ENCODE data around the gene ABHD6.
"Not testable (repeated sequence)": the region's sequence is repeated elsewhere in the genome, so short reads cannot be mapped to it uniquely, and the experiment has no call there.

ABHD6 gene

DNA sequence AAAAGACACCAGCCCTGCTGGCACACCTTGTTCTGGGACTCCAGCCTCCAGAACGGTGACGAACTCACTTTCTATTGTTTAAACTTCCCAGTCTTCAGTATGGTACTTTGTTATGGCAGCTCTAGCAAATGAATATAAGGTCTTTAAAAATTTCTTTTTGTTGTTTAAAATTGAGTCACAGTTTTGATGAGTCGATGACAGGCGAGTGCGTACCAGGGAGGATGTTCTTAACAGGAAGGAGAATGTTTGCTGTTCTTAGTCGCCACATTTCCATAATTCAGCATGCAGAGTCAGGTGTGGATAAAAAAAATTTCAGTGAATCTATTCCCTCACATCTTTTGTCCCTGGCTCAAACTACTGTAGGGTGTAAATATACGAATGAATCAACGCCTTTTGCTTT, 39.2 kb upstream of the ABHD6 start:
- Histone ChIP-seq H3K4me3 (ENCODE audit: low read depth, low read length) (no peak overlapping the region), H3K36me3 (ENCODE audit: control insufficient read depth, insufficient read depth, low read length) (no peaks in the 10 kb centered on the region), H3K27ac (ENCODE audit: low read depth, low read length) (no peak overlapping the region), H3K27me3 (ENCODE audit: control insufficient read depth, insufficient read depth, low read length) (no peaks in the 10 kb centered on the region), H3K9me3 (ENCODE audit: control insufficient read depth, insufficient read depth, low read depth, low read length) (peaks cover 5% of the 10 kb centered on the region; the same call in 1 of the 2 replicates), H3K9ac (ENCODE audit: low read length) (no peak overlapping the region), H3K4me1 (ENCODE audit: control insufficient read depth, insufficient read depth, low read length) (no peaks in the 10 kb centered on the region)

GRCh38 chr3:58198804-58199203, 38.8 kb upstream of the ABHD6 start:
- H3K27me3 ChIP-seq (ENCODE audit: control insufficient read depth, insufficient read depth, low read length), result no peaks in the 10 kb centered on the region
- no peaks in the 10 kb centered on the region for H3K4me1 ChIP-seq (ENCODE audit: control insufficient read depth, insufficient read depth, low read length)
- H3K4me3 ChIP-seq (ENCODE audit: low read depth, low read length), result no peak overlapping the region
- H3K9ac ChIP-seq (ENCODE audit: low read length), result no peak overlapping the region
- peaks cover 5% of the 10 kb centered on the region; the same call in 1 of the 2 replicates for H3K9me3 ChIP-seq (ENCODE audit: control insufficient read depth, insufficient read depth, low read depth, low read length)
- H3K27ac ChIP-seq (ENCODE audit: low read depth, low read length), result no peak overlapping the region
- no peaks in the 10 kb centered on the region for H3K36me3 ChIP-seq (ENCODE audit: control insufficient read depth, insufficient read depth, low read length)

- Histone ChIP-seq H3K4me1 (ENCODE audit: control insufficient read depth, insufficient read depth, low read length) (no peaks in the 10 kb centered on the region), H3K9ac (ENCODE audit: low read length) (no peak overlapping the region), H3K36me3 (ENCODE audit: control insufficient read depth, insufficient read depth, low read length) (no peaks in the 10 kb centered on the region), H3K27me3 (ENCODE audit: control insufficient read depth, insufficient read depth, low read length) (no peaks in the 10 kb centered on the region), H3K9me3 (ENCODE audit: control insufficient read depth, insufficient read depth, low read depth, low read length) (peaks cover 5% of the 10 kb centered on the region; the same call in 1 of the 2 replicates), H3K4me3 (ENCODE audit: low read depth, low read length) (no peak overlapping the region), H3K27ac (ENCODE audit: low read depth, low read length) (no peak overlapping the region)
Measured at GRCh38 chr3:58200121-58200709, 37.4 kb upstream of the ABHD6 start.

- Histone ChIP-seq H3K4me1 (ENCODE audit: control insufficient read depth, insufficient read depth, low read length) (no peaks in the 10 kb centered on the region), H3K9ac (ENCODE audit: low read length) (no peak overlapping the region), H3K27ac (ENCODE audit: low read depth, low read length) (no peak overlapping the region), H3K36me3 (ENCODE audit: control insufficient read depth, insufficient read depth, low read length) (no peaks in the 10 kb centered on the region), H3K27me3 (ENCODE audit: control insufficient read depth, insufficient read depth, low read length) (no peaks in the 10 kb centered on the region), H3K4me3 (ENCODE audit: low read depth, low read length) (no peak overlapping the region), H3K9me3 (ENCODE audit: control insufficient read depth, insufficient read depth, low read depth, low read length) (peaks cover 5% of the 10 kb centered on the region; the same call in 1 of the 2 replicates)
Measured at GRCh38 chr3:58200846-58201355, 36.7 kb upstream of the ABHD6 start.

- H3K4me3 ChIP-seq (ENCODE audit: low read depth, low read length); H3K9ac ChIP-seq (ENCODE audit: low read length); H3K4me1 ChIP-seq (ENCODE audit: control insufficient read depth, insufficient read depth, low read length); H3K9me3 ChIP-seq (ENCODE audit: control insufficient read depth, insufficient read depth, low read depth, low read length); H3K27ac ChIP-seq (ENCODE audit: low read depth, low read length); H3K36me3 ChIP-seq (ENCODE audit: control insufficient read depth, insufficient read depth, low read length); H3K27me3 ChIP-seq (ENCODE audit: control insufficient read depth, insufficient read depth, low read length): not testable (repeated sequence)
Measured at GRCh38 chr3:58201451-58201850, 36.1 kb upstream of the ABHD6 start.

- no peak overlapping the region for H3K4me3 ChIP-seq (ENCODE audit: low read depth, low read length)
- no peaks in the 10 kb centered on the region for H3K4me1 ChIP-seq (ENCODE audit: control insufficient read depth, insufficient read depth, low read length)
- H3K27ac ChIP-seq (ENCODE audit: low read depth, low read length), result no peak overlapping the region
- no peak overlapping the region for H3K9ac ChIP-seq (ENCODE audit: low read length)
- H3K36me3 ChIP-seq (ENCODE audit: control insufficient read depth, insufficient read depth, low read length), result no peaks in the 10 kb centered on the region
- H3K9me3 ChIP-seq (ENCODE audit: control insufficient read depth, insufficient read depth, low read depth, low read length), result peaks cover 5% of the 10 kb centered on the region; the same call in 1 of the 2 replicates
- no peaks in the 10 kb centered on the region for H3K27me3 ChIP-seq (ENCODE audit: control insufficient read depth, insufficient read depth, low read length)
Measured at GRCh38 chr3:58202917-58203360, 34.7 kb upstream of the ABHD6 start.

DNA sequence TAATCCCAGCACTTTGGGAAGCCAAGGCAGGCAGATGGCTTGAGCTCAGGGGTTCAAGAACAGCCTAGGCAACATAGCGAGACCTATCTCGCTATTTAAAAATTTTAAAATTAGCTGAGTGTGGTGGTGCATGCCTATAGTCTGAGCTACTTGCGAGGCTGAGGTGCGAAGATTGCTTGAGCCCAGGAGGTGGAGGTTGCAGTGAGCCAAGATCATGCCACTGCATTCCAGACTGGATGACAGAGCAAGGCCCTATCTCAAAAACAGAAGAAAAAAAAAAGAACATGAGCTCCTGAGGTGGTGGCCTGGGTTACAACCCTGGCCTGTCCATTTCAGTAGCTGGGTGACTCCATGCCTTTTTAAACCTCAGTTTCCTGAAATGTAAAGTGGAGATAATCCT, 34.1 kb upstream of the ABHD6 start:
- H3K4me3 ChIP-seq (ENCODE audit: low read depth, low read length), result no peak overlapping the region
- H3K9me3 ChIP-seq (ENCODE audit: control insufficient read depth, insufficient read depth, low read depth, low read length), result peaks cover 5% of the 10 kb centered on the region; the same call in 1 of the 2 replicates
- H3K27ac ChIP-seq (ENCODE audit: low read depth, low read length), result no peak overlapping the region
- H3K27me3 ChIP-seq (ENCODE audit: control insufficient read depth, insufficient read depth, low read length), result no peaks in the 10 kb centered on the region
- H3K36me3 ChIP-seq (ENCODE audit: control insufficient read depth, insufficient read depth, low read length), result no peaks in the 10 kb centered on the region
- no peaks in the 10 kb centered on the region for H3K4me1 ChIP-seq (ENCODE audit: control insufficient read depth, insufficient read depth, low read length)
- no peak overlapping the region for H3K9ac ChIP-seq (ENCODE audit: low read length)

- H3K4me1 ChIP-seq (ENCODE audit: control insufficient read depth, insufficient read depth, low read length), result no peaks in the 10 kb centered on the region
- H3K4me3 ChIP-seq (ENCODE audit: low read depth, low read length), result no peak overlapping the region
- no peaks in the 10 kb centered on the region for H3K27me3 ChIP-seq (ENCODE audit: control insufficient read depth, insufficient read depth, low read length)
- no peak overlapping the region for H3K27ac ChIP-seq (ENCODE audit: low read depth, low read length)
- H3K36me3 ChIP-seq (ENCODE audit: control insufficient read depth, insufficient read depth, low read length), result no peaks in the 10 kb centered on the region
- no peak overlapping the region for H3K9ac ChIP-seq (ENCODE audit: low read length)
- peaks cover 5% of the 10 kb centered on the region; the same call in 1 of the 2 replicates for H3K9me3 ChIP-seq (ENCODE audit: control insufficient read depth, insufficient read depth, low read depth, low read length)
Measured at GRCh38 chr3:58204720-58205119, 32.9 kb upstream of the ABHD6 start.

GRCh38 chr3:58205981-58206380, 31.6 kb upstream of the ABHD6 start:
- H3K9me3 ChIP-seq (ENCODE audit: control insufficient read depth, insufficient read depth, low read depth, low read length), result peaks cover 5% of the 10 kb centered on the region; the same call in 1 of the 2 replicates
- no peaks in the 10 kb centered on the region for H3K4me1 ChIP-seq (ENCODE audit: control insufficient read depth, insufficient read depth, low read length)
- no peaks in the 10 kb centered on the region for H3K36me3 ChIP-seq (ENCODE audit: control insufficient read depth, insufficient read depth, low read length)
- no peak overlapping the region for H3K27ac ChIP-seq (ENCODE audit: low read depth, low read length)
- no peak overlapping the region for H3K9ac ChIP-seq (ENCODE audit: low read length)
- no peak overlapping the region for H3K4me3 ChIP-seq (ENCODE audit: low read depth, low read length)
- H3K27me3 ChIP-seq (ENCODE audit: control insufficient read depth, insufficient read depth, low read length), result no peaks in the 10 kb centered on the region; the same call in 1 of the 2 replicates

- Histone ChIP-seq H3K4me1 (ENCODE audit: control insufficient read depth, insufficient read depth, low read length) (no peaks in the 10 kb centered on the region), H3K27ac (ENCODE audit: low read depth, low read length) (no peak overlapping the region), H3K27me3 (ENCODE audit: control insufficient read depth, insufficient read depth, low read length) (no peaks in the 10 kb centered on the region; the same call in 1 of the 2 replicates), H3K4me3 (ENCODE audit: low read depth, low read length) (no peak overlapping the region), H3K9me3 (ENCODE audit: control insufficient read depth, insufficient read depth, low read depth, low read length) (peaks cover 3% of the 10 kb centered on the region; the same call in 1 of the 2 replicates), H3K9ac (ENCODE audit: low read length) (no peak overlapping the region), H3K36me3 (ENCODE audit: control insufficient read depth, insufficient read depth, low read length) (no peaks in the 10 kb centered on the region)
Measured at GRCh38 chr3:58206406-58207011, 31.1 kb upstream of the ABHD6 start.

DNA sequence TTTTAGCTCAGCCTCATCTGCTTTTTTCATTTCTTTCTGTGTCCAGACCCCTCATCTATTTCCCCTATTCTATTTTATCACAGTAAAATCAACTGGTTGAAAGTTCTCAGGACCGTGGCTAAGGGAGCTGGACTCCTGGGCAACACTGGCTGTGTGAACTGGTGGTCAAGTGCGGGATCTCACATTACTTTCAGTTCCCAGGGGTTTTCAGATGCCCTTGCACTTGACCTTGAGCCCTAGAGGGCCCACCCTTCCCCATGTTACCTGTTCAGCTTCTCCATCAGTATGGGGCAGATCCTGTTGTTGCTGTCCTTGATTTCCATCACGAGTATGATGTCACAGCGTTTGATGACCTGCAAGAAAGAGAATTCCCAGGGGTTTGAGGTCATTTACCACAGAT, 29.6 kb upstream of the ABHD6 start:
- no peaks in the 10 kb centered on the region for H3K9me3 ChIP-seq (ENCODE audit: control insufficient read depth, insufficient read depth, low read depth, low read length)
- no peak overlapping the region for H3K9ac ChIP-seq (ENCODE audit: low read length)
- no peaks in the 10 kb centered on the region for H3K4me1 ChIP-seq (ENCODE audit: control insufficient read depth, insufficient read depth, low read length)
- no peak overlapping the region for H3K27ac ChIP-seq (ENCODE audit: low read depth, low read length)
- H3K27me3 ChIP-seq (ENCODE audit: control insufficient read depth, insufficient read depth, low read length), result no peaks in the 10 kb centered on the region; the same call in 1 of the 2 replicates
- H3K36me3 ChIP-seq (ENCODE audit: control insufficient read depth, insufficient read depth, low read length), result no peaks in the 10 kb centered on the region
- no peak overlapping the region for H3K4me3 ChIP-seq (ENCODE audit: low read depth, low read length)
